Measurements from ENCODE around the gene RAMP2. TPM values are rescaled to one million over a fixed set of nuclear protein-coding genes. Genes with fewer than 3 reads are reported as not detected.

RAMP2 gene
- total and polyA plus RNA-seq, 2 of the 13 experiments (the other 11 are each of a cell fraction or from before 2014, with no cell fraction given), result 1.4 to 5.2 TPM

- TF ChIP-seq TFE3 (CRISPR knock-in tag; IDR thresholded peaks at IDR 0.05), result no peak
- TF ChIP-seq ZNF7 (CRISPR knock-in tag; IDR thresholded peaks at IDR 0.05), result no peak
- no peak for TF ChIP-seq SRSF4 (IDR thresholded peaks at IDR 0.05; ENCODE audit: low read depth, low read length, poor library complexity, severe bottlenecking)
- no peak for TF ChIP-seq ZNF768 (CRISPR knock-in tag; IDR thresholded peaks at IDR 0.05)
- peak; percentile 58; the same call in 1 of the 2 replicates for TF ChIP-seq ARID3A (IDR thresholded peaks at IDR 0.05; ENCODE audit: low read depth, low read length)
- no peak for TF ChIP-seq ZMAT5 (CRISPR knock-in tag; IDR thresholded peaks at IDR 0.05; ENCODE audit: borderline replicate concordance, low read depth)
- no peak for TF ChIP-seq TRIM22 (IDR thresholded peaks at IDR 0.05)
- TF ChIP-seq ZNF432 (CRISPR knock-in tag; IDR thresholded peaks at IDR 0.05; ENCODE audit: borderline replicate concordance), result no peak
- TF ChIP-seq MEIS1 (CRISPR knock-in tag; IDR thresholded peaks at IDR 0.05; ENCODE audit: borderline replicate concordance), result no peak
- no peak for TF ChIP-seq HBP1 (CRISPR knock-in tag; IDR thresholded peaks at IDR 0.05; ENCODE audit: low read depth)
- TF ChIP-seq HMGXB3 (CRISPR knock-in tag; IDR thresholded peaks at IDR 0.05; ENCODE audit: borderline replicate concordance), result peak; percentile 50; the same call in 1 of the 2 replicates
- TF ChIP-seq GABPB1 (CRISPR knock-in tag; IDR thresholded peaks at IDR 0.05), result no peak
- peak; percentile 50; the same call in 1 of the 2 replicates for TF ChIP-seq MEF2D (CRISPR knock-in tag; IDR thresholded peaks at IDR 0.05)
- TF ChIP-seq ZNF792 (CRISPR knock-in tag; IDR thresholded peaks at IDR 0.05), result no peak
- no peak for TF ChIP-seq MAX (IDR thresholded peaks at IDR 0.05)
- TF ChIP-seq FOXO4 (CRISPR knock-in tag; conservative IDR thresholded peaks at IDR 0.05), result no peak
- TF ChIP-seq ZFAT (CRISPR knock-in tag; conservative IDR thresholded peaks at IDR 0.05), result no peak
Measured at GRCh38 chr17:42791948-42792347, 30.9 kb downstream of the RAMP2 start (continued).
